Breast epithelium (tissue), 4 donors: ENCODE measurements around the gene C10orf62. TPM values are rescaled to one million over a fixed set of nuclear protein-coding genes. Genes with fewer than 3 reads are reported as not detected.

ENCODE experiments used
- DNase-seq, 2 donors: peaks; one replicate each; pipeline ENCODE4 v3.0.0-alpha.2; 2019; ENCODE audit warnings: low spot score in 2 of 2
- H3K27ac ChIP-seq, 2 donors: fragments of 200-600 bp; sonication (generic) in 1 of 2; one replicate each; pipeline ENCODE4 v1.5.1; 2016 to 2019; ENCODE audit warnings: mild to moderate bottlenecking in 1 of 2
- H3K27me3 ChIP-seq, 2 donors: fragments of 200-600 bp; sonication (generic) in 1 of 2; one replicate each; pipeline versions ENCODE4 v1.5.1 to v1.6.0; 2017 to 2019; ENCODE audit warnings: control low read depth in 1 of 2, mild to moderate bottlenecking in 1 of 2
- H3K36me3 ChIP-seq: fragments of 200-600 bp; one replicate; pipeline ENCODE4 v1.5.1; 2019
- H3K4me1 ChIP-seq, 2 donors: fragments of 200-600 bp; sonication (generic); one replicate each; pipeline ENCODE4 v1.5.1; 2016 to 2019; ENCODE audit warnings: control low read depth in 1 of 2
- H3K4me3 ChIP-seq, 3 donors: fragments of 200-600 bp; sonication (generic); 1 replicate in 2 of 3; 2 replicates in 1 of 3; pipeline ENCODE4 v1.5.1; 2016 to 2019; ENCODE audit warnings: mild to moderate bottlenecking in 3 of 3, moderate library complexity in 2 of 3
- H3K9me3 ChIP-seq, 2 donors: fragments of 200-600 bp; sonication (generic) in 1 of 2; one replicate each; pipeline ENCODE4 v1.5.1; 2016 to 2019; ENCODE audit warnings: control low read depth in 1 of 2
- POLR2A ChIP-seq: fragments of 450-650 bp; IDR thresholded peaks from one replicate; pipeline ENCODE4 v1.6.1; 2016; ENCODE audit warnings: antibody characterized with exemption, mild to moderate bottlenecking, moderate library complexity
- POLR2AphosphoS5 ChIP-seq, 3 donors: sonication (generic); formaldehyde crosslinking; IDR thresholded peaks; one replicate each; pipeline ENCODE4 v1.6.1; 2017; ENCODE audit warnings: antibody characterized with exemption in 3 of 3
- intact Hi-C: fragments of 100-400 bp; cut with DNase I; formaldehyde crosslinking; loops from one replicate; pipeline ENCODE4 v1.15.1; 2023; ENCODE audit warnings: low total_unique reads
- total RNA-seq, 3 donors: library from RNA; depleted of rRNA; stranded (reverse); fragments of >200 nt; gene quantifications; one replicate each; pipeline ENCODE4 v1.1.0, GENCODE V29; 2016
- TF ChIP-seq, protein P1 (sequence below), 3 donors: fragments of 450-650 bp; IDR thresholded peaks; one replicate each; pipeline ENCODE4 v1.5.1; 2016 to 2017; ENCODE audit warnings: antibody characterized with exemption in 3 of 3, mild to moderate bottlenecking in 3 of 3, moderate library complexity in 3 of 3

C10orf62 gene
- total RNA-seq, 3 donors from 2014 or later: 0.32 to 0.33 TPM; not detected in 1

DNA sequence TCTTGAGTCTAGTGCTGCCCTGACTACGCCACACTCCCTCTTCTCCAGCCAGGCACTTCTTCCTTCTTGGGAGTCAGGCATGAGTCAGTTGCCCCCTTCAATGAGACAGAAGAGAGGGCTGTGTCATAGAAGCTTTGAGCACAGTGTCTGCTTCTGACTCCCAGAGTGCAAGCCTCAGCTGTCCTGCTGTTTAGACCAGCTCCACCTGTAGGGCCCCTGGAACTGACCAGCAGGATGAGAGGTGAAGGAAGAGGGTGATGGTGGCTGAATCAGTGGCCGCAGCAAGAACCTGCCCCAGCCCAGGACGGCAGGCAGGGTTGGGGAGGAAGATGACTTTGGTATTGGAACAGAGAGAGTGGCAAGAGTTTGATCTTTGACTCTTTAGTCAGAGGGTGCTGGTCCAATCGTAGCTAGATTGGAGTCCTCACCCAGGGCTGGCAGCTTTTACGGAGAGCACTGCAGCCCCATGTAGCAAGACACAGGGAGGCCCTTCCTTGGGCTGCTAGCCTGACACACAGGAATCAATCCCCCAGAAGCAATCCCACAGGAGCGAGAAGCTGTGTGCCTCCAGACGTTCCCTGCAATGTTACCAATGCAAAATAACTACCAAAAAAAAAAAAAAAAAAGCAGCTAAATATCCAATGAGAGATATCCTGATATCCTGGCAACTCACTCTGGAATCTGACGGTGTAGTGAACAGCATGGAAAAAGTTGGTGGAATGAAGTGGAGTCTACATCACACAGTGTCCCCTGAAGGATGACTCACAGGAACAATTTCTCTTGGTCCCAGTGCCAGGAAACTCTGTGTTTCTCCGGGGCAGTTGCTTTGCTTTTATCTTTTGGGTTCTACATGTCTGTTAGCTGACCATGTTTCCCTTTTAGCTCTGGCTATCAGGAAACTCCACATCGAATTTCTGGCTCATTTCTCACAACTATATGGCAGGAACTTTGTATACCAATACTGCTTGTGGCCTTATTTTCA is 6.9 kb downstream of the C10orf62 start:
- Histone ChIP-seq H3K4me1 (no peaks in the 10 kb centered on the region), H3K27me3 (no peaks in the 10 kb centered on the region), H3K36me3 (no peaks in the 10 kb centered on the region), H3K9me3 (no peaks in the 10 kb centered on the region), H3K4me3 (no peak overlapping the region), H3K27ac (peak overlapping the region; percentile 64 to 84)
- DNase-seq: peak in 1 of 2 donors; percentile 68
- intact Hi-C loops: no loop called here
- TF ChIP-seq POLR2AphosphoS5 (IDR thresholded peaks at IDR 0.05): peak in 1 of 3 donors; percentile 72
- TF ChIP-seq, protein P1, sequence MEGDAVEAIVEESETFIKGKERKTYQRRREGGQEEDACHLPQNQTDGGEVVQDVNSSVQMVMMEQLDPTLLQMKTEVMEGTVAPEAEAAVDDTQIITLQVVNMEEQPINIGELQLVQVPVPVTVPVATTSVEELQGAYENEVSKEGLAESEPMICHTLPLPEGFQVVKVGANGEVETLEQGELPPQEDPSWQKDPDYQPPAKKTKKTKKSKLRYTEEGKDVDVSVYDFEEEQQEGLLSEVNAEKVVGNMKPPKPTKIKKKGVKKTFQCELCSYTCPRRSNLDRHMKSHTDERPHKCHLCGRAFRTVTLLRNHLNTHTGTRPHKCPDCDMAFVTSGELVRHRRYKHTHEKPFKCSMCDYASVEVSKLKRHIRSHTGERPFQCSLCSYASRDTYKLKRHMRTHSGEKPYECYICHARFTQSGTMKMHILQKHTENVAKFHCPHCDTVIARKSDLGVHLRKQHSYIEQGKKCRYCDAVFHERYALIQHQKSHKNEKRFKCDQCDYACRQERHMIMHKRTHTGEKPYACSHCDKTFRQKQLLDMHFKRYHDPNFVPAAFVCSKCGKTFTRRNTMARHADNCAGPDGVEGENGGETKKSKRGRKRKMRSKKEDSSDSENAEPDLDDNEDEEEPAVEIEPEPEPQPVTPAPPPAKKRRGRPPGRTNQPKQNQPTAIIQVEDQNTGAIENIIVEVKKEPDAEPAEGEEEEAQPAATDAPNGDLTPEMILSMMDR (IDR thresholded peaks at IDR 0.05): no peak

DNA sequence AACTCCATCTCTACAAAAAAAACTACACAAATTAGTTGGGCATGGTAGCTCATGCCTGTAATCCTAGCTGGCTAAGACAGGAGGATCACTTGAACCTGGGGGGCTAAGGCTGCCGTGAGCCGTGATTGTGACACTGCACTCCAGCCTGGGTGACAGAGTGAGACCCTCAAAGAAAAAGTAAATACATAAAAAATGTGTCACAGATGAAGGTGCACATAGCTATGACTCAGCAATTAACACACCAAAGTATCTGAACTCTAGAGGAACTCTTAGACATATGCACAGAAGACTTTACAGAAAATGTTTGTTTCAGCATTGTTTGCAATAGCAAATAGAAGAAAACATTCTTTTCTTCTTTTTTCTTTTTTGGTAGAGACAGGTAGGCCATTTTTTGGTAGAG is 8.3 kb downstream of the C10orf62 start:
- no peaks in the 10 kb centered on the region for H3K36me3 ChIP-seq
- TF ChIP-seq POLR2A (no peak), POLR2AphosphoS5 (IDR thresholded peaks at IDR 0.05) (no peak)
- TF ChIP-seq, protein P1 (IDR thresholded peaks at IDR 0.05): no peak
- H3K4me1 ChIP-seq: no peaks in the 10 kb centered on the region
- no peak overlapping the region for H3K4me3 ChIP-seq
- H3K27me3 ChIP-seq: no peaks in the 10 kb centered on the region
- intact Hi-C loops: no loop called here
- no peak overlapping the region for H3K27ac ChIP-seq
- no peak for DNase-seq
- no peaks in the 10 kb centered on the region for H3K9me3 ChIP-seq

DNA sequence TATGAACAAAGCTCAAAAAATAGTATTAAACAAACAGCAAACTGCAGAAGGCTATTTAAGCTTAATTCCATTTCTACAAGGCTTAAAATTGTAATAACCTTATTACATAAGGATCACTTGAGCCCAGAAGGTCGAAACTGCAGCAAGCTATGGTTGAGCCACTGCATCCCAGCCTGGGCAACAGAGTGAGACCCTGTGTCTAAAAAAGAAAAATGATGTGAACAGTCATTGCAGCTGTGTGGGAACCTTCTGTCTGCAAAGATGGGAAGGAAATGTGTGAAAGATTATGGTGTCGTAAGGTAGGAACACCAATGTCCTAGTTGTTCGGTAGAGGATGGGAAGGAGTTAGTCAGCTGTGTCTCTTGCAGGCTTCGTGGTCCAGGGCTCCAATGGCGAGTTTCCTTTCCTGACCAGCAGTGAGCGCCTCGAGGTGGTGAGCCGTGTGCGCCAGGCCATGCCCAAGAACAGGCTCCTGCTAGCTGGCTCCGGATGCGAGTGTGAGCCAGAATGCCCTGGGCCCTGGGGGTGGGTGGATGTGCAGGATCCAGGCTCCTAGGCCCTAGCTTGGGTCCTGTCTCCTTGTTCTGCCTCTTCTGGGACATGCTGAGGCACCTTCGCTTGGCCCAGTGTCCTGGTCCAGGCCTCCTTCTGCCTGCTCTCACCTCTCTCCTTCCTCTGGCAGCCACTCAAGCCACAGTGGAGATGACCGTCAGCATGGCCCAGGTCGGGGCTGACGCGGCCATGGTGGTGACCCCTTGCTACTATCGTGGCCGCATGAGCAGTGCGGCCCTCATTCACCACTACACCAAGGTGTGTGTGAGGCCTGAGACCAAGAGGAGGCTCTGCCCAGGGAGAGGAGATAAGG is 9.1 kb downstream of the C10orf62 start:
- Histone ChIP-seq H3K4me3 (no peak overlapping the region), H3K36me3 (no peaks in the 10 kb centered on the region), H3K9me3 (no peaks in the 10 kb centered on the region), H3K4me1 (no peaks in the 10 kb centered on the region), H3K27me3 (no peaks in the 10 kb centered on the region), H3K27ac (no peak overlapping the region)
- TF ChIP-seq POLR2A: no peak
- TF ChIP-seq, protein P1 (IDR thresholded peaks at IDR 0.05): no peak
- TF ChIP-seq POLR2AphosphoS5 (IDR thresholded peaks at IDR 0.05): no peak
- intact Hi-C loops: no loop called here
- peak in 1 of 2 donors; percentile 34 for DNase-seq

DNA sequence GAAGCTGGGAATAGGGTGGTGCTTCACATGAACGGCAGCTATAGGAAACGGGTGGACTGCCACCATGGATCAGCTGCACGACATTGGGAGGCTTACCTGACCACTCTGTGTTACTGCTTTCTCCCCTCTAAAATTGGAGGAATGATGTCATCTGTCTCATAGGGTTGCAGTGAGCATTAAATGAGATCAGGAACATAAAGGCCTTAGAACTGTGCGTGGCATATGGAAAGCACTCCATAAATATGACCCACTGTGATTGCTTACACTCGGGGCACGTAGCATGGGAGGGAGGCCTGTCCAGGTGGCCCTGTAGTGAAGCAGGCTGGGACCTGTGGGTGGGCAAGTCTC is 9.7 kb downstream of the C10orf62 start:
- TF ChIP-seq, protein P1 (IDR thresholded peaks at IDR 0.05): no peak
- TF ChIP-seq POLR2A (no peak), POLR2AphosphoS5 (IDR thresholded peaks at IDR 0.05) (no peak)
- Histone ChIP-seq H3K27me3 (no peaks in the 10 kb centered on the region), H3K27ac (no peak overlapping the region), H3K9me3 (no peaks in the 10 kb centered on the region), H3K4me3 (no peak overlapping the region), H3K36me3 (no peaks in the 10 kb centered on the region), H3K4me1 (no peaks in the 10 kb centered on the region)
- intact Hi-C loops: no loop called here
- DNase-seq: no peak
